Nephron (organoid): ENCODE results near the gene ARL6IP5.

Source experiments
- H3K27ac Mint-ChIP-seq, 3 experiments: 2 replicates each; pipeline ENCODE4 v1.8.0; 2020; ENCODE audit warnings: mixed read lengths in 3 of 3, mild to moderate bottlenecking in 2 of 3, moderate library complexity in 1 of 3
- H3K27me3 Mint-ChIP-seq: 2 replicates; pipeline ENCODE4 v1.8.0; 2021; ENCODE audit warnings: low read depth, mild to moderate bottlenecking, moderate library complexity, mixed read lengths
- H3K36me3 Mint-ChIP-seq: 2 replicates; pipeline ENCODE4 v1.8.0; 2020; ENCODE audit warnings: low read depth, mixed read lengths
- H3K4me1 Mint-ChIP-seq: 2 replicates; pipeline ENCODE4 v1.8.0; 2020; ENCODE audit warnings: mixed read lengths
- H3K4me3 Mint-ChIP-seq, 3 experiments: 2 replicates each; pipeline ENCODE4 v1.8.0; 2020; ENCODE audit warnings: mild to moderate bottlenecking in 3 of 3, mixed read lengths in 3 of 3, moderate library complexity in 2 of 3
- H3K9me3 Mint-ChIP-seq: 2 replicates; pipeline ENCODE4 v1.8.0; 2020; ENCODE audit warnings: mixed read lengths
- CTCF ChIP-seq, 3 experiments: fragments of 200-600 bp; sonication (generic); IDR thresholded peaks; one replicate each; pipeline ENCODE4 v1.5.0; 2021; ENCODE audit warnings: antibody characterized with exemption in 3 of 3; ENCODE audit not compliant: unreplicated experiment in 3 of 3

Gene ARL6IP5

DNA sequence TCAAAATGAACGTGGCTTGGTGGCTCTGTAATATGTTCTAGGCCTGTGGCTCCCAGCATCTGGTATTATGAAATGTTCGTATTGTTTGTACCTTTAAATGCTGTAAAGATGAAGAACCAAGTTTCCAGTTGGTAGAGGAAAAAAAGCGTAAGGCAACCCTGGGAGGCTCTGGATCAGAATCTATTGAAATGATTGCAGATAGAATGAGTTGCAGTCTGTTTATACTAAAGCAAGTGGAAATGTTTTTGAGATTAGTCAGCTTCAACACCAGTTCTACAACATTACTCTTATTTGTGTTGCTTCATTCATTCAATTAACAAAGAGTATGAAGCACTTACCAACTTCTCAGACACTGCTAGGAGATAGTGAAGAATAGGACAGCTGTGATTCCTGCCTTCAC, 5.3 kb downstream of the ARL6IP5 start:
- Mint-ChIP-seq H3K4me1 (peaks cover 37% of the 10 kb centered on the region), H3K27me3 (no peaks in the 10 kb centered on the region), H3K4me3 (no peak overlapping the region), H3K36me3 (peaks cover 7% of the 10 kb centered on the region), H3K27ac (no peak overlapping the region), H3K9me3 (no peaks in the 10 kb centered on the region)
- no peak for TF ChIP-seq CTCF (IDR thresholded peaks at IDR 0.05; ENCODE audit: unreplicated experiment in 3 of 3)

DNA sequence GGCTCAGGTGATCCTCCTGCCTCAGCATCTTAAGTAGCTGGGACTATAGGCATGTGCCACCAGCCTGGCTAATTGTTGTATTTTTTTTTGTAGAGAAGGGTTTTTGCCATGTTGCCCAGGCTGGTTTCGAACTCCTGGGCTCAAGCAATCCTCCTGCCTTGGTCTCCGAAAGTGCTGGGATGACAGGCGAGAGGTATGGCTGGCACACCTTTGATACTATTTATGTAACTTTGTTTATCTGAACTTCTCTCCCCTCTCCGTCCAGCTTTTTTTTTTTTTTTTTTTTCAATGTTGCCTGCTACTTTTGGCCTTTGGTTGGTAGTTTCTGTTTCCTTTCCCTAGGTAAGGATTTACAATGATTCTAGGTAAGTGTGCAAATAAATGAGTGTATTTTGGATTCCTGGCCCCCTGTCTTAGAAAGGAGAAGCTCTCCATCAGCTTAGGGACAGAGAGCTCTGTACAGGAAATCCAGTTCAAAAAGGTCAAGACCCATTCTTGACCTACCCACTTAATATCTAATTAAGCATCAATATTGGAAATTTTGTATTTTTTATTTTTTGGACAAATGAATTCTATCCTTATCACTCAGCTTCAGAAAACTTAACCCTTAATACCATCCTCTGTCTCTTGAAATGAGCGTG, 6.8 kb downstream of the ARL6IP5 start:
- H3K27ac Mint-ChIP-seq, result peak overlapping the region in 2 of 3 experiments; percentile 21 to 57
- H3K4me3 Mint-ChIP-seq, result no peak overlapping the region
- H3K9me3 Mint-ChIP-seq, result no peaks in the 10 kb centered on the region
- H3K4me1 Mint-ChIP-seq, result peaks cover 32% of the 10 kb centered on the region
- H3K36me3 Mint-ChIP-seq, result peaks cover 8% of the 10 kb centered on the region
- no peak for TF ChIP-seq CTCF (IDR thresholded peaks at IDR 0.05; ENCODE audit: unreplicated experiment in 3 of 3)
- no peaks in the 10 kb centered on the region for H3K27me3 Mint-ChIP-seq

DNA sequence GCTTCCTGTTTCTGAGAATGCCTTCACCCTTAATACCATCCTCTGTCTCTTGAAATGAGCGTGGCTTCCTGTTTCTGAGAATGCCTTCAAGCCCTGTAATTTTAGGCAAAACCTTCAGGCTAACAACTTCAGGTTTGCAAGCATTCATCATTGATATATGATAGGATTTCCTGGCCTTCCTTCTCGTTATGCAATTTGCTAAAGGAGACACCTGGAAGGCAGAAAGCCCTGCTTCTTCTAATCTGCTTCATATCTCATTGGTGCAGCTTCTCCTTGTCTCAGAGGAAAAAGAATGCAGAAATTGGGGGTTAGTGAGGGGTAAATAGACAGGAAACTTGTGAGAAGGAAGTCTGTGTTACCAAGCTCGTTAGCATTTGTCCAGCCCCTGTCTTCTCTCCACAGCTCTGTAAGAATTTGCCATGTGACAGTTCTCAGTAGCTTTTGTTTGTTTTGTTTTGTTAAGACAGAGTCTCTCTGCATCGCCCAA, 7.3 kb downstream of the ARL6IP5 start:
- Mint-ChIP-seq H3K9me3 (no peaks in the 10 kb centered on the region), H3K4me1 (peaks cover 32% of the 10 kb centered on the region), H3K27ac (peak overlapping the region; percentile 2 to 57 (median 21)), H3K4me3 (no peak overlapping the region), H3K27me3 (no peaks in the 10 kb centered on the region), H3K36me3 (peaks cover 8% of the 10 kb centered on the region)
- TF ChIP-seq CTCF (IDR thresholded peaks at IDR 0.05; ENCODE audit: unreplicated experiment in 3 of 3), result no peak

GRCh38 chr3:69094467-69095205, 9.9 kb downstream of the ARL6IP5 start:
- H3K27me3 Mint-ChIP-seq, result no peaks in the 10 kb centered on the region
- H3K9me3 Mint-ChIP-seq, result no peaks in the 10 kb centered on the region
- peaks cover 15% of the 10 kb centered on the region for H3K36me3 Mint-ChIP-seq
- H3K4me1 Mint-ChIP-seq, result peaks cover 21% of the 10 kb centered on the region
- H3K4me3 Mint-ChIP-seq, result no peak overlapping the region
- H3K27ac Mint-ChIP-seq, result no peak overlapping the region
- no peak for TF ChIP-seq CTCF (IDR thresholded peaks at IDR 0.05; ENCODE audit: unreplicated experiment in 3 of 3)

GRCh38 chr3:69095636-69096035, 10.9 kb downstream of the ARL6IP5 start:
- no peak for TF ChIP-seq CTCF (IDR thresholded peaks at IDR 0.05; ENCODE audit: unreplicated experiment in 3 of 3)
- no peaks in the 10 kb centered on the region for H3K27me3 Mint-ChIP-seq
- H3K27ac Mint-ChIP-seq, result peak overlapping the region in 2 of 3 experiments; percentile 37 to 59
- H3K36me3 Mint-ChIP-seq, result peaks cover 14% of the 10 kb centered on the region
- no peak overlapping the region for H3K4me3 Mint-ChIP-seq
- H3K4me1 Mint-ChIP-seq, result peaks cover 14% of the 10 kb centered on the region
- no peaks in the 10 kb centered on the region for H3K9me3 Mint-ChIP-seq
